Panc1 (cell line): ENCODE results near the gene MRC2. TPM values are rescaled to one million over a fixed set of nuclear protein-coding genes. Genes with fewer than 3 reads are reported as not detected.

Source experiments
- ATAC-seq: fragments of 200-7000 bp; cut with Tn5 transposase; 2 replicates; pipeline ENCODE4 v1.9.1; 2020; ENCODE audit warnings: mild to moderate bottlenecking, moderate library complexity
- BruUV-seq: library from RNA; stranded (reverse); fragments of 400-500 nt; replicated peaks from 2 replicates; lab custom pipeline; 2021; lab: Mats Ljungman, UMichigan
- CTCF ChIA-PET: fragments of 300-600 bp; sonication (Branson Sonifier 250); formaldehyde crosslinking; loops from one replicate; lab custom pipeline; 2022; ENCODE audit warnings: antibody characterized with exemption; lab: Charles Lee
- POLR2A ChIA-PET: fragments of 300-600 bp; sonication (Branson Sonifier 250); formaldehyde crosslinking; loops from one replicate; lab custom pipeline; 2022; ENCODE audit warnings: antibody characterized with exemption; lab: Charles Lee
- DNase-seq: peaks from one replicate; pipeline ENCODE4 v3.0.0-alpha.2; 2010; ENCODE audit warnings: low read depth, low spot score
- H3K27ac ChIP-seq: 2 replicates; pipeline ENCODE4 v1.5.1; 2011; ENCODE audit warnings: mild to moderate bottlenecking, low read length, inconsistent platforms
- H3K27me3 ChIP-seq: fragments of 200-500 bp; sonication (Bioruptor generic); 2 replicates; pipeline ENCODE4 v1.6.0; 2014; ENCODE audit warnings: low read length, inconsistent platforms; ENCODE audit not compliant: control insufficient read depth, insufficient read depth
- H3K36me3 ChIP-seq: fragments of 200-500 bp; sonication (Bioruptor generic); 2 replicates; pipeline ENCODE4 v1.5.1; 2014; ENCODE audit warnings: inconsistent platforms, mild to moderate bottlenecking, low read length, moderate library complexity; ENCODE audit not compliant: control insufficient read depth, insufficient read depth
- H3K4me1 ChIP-seq: 2 replicates; pipeline ENCODE4 v1.5.1; 2011; ENCODE audit warnings: inconsistent platforms, mild to moderate bottlenecking, low read length, moderate library complexity; ENCODE audit not compliant: control insufficient read depth, insufficient read depth
- H3K4me3 ChIP-seq, 2 experiments: 2 replicates each; pipeline ENCODE4 v1.5.1; 2011 to 2012; ENCODE audit warnings: low read depth in 2 of 2, low read length in 2 of 2, mild to moderate bottlenecking in 2 of 2, inconsistent platforms in 1 of 2, moderate library complexity in 1 of 2
- H3K9me3 ChIP-seq: fragments of 200-500 bp; sonication (Bioruptor generic); 2 replicates; pipeline ENCODE4 v1.5.1; 2014; ENCODE audit warnings: low read depth, mild to moderate bottlenecking, inconsistent platforms, low read length, moderate library complexity; ENCODE audit not compliant: control insufficient read depth, insufficient read depth
- POLR2AphosphoS5 ChIP-seq: IDR thresholded peaks from 2 replicates; pipeline ENCODE4 v1.6.1; 2012; ENCODE audit warnings: mild to moderate bottlenecking, low read depth, low read length, moderate library complexity
- SIN3A ChIP-seq: IDR thresholded peaks from 2 replicates; pipeline ENCODE4 v1.6.1; 2012; ENCODE audit warnings: low read depth, mild to moderate bottlenecking, low read length, moderate library complexity, borderline replicate concordance; ENCODE audit not compliant: insufficient read depth
- TCF7L2 ChIP-seq: IDR thresholded peaks from 2 replicates; pipeline ENCODE4 v1.6.1; 2011; ENCODE audit warnings: mild to moderate bottlenecking, low read depth, low read length, inconsistent platforms
- in situ Hi-C: cut with HindIII; loops from 2 replicates; pipeline ENCODE4 v1.10.0; 2016; ENCODE audit warnings: low sequenced_read_pairs, low pct_unique_long_range_greater_than_20kb
- intact Hi-C: fragments of 100-400 bp; cut with micrococcal nuclease; formaldehyde crosslinking; loops from one replicate; pipeline ENCODE4 v1.10.0; 2022; ENCODE audit not compliant: unreplicated experiment
- total RNA-seq: library from RNA; stranded (reverse); gene quantifications from one replicate; pipeline ENCODE4 v1.2.1, GENCODE V29; 2021; ENCODE audit not compliant: unreplicated experiment
- TF ChIP-seq, protein P1 (sequence below): fragments of 450-650 bp; IDR thresholded peaks from 2 replicates; pipeline ENCODE4 v1.5.1; 2017; ENCODE audit warnings: mild to moderate bottlenecking
- TF ChIP-seq, protein P2 (sequence below), 2 experiments: IDR thresholded peaks; 2 replicates each; pipeline ENCODE4 v1.6.1; 2011 to 2012; ENCODE audit warnings: low read depth in 2 of 2, control low read depth in 1 of 2, low read length in 1 of 2, mild to moderate bottlenecking in 1 of 2, moderate library complexity in 1 of 2; ENCODE audit not compliant: insufficient read depth in 1 of 2

The MRC2 gene
- total RNA-seq, 1 experiment from 2014 or later: 120 TPM

DNA sequence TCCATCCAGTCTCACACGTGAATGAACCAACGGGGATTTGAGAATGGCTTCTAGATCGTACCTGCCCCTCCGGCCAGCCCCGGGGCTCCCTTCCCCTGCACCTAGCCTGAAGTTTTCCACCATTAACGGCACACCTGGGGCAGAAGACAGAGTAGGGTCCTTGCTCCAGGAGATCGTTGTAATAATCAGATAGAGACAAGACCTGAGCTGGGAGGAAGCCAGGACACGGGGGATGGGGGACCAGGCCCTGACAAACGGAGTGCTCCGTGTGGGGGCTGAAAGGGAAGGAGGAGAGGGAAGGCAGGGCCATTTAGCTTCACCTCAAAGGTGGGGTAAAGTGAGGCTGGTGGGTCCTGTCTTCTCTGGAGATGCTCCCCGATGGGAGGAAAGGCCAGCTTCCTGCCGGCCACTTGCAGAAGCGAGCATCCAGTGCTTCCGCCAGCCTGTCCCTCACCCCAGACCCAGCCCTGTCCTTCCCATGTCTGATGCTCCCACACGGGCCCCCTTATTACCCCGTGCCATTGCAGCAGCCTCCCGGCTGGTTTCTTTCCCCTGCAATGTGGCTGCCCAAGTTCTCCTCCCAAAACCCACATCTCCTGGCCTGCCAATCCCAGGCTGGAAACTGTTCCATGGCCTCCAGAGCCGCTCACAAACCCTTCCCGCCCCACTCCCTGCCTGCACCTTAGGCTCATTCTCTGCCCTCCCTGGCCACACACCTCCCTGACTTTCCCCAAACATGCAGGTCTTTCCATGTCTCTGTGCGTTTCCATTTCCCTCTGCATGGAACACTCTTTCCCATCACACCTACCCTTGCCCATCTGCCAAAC lies 79.3 kb downstream of the MRC2 start:
- POLR2A ChIA-PET: no interaction called here
- no TSS peak for BruUV-seq
- no peak for DNase-seq
- CTCF ChIA-PET: interaction anchor here (1.0 kb wide), 1 partner anchor 21 kb away, joined by 4 read pairs; no protein-coding TSS in a partner anchor
- in situ Hi-C loops: no loop called here
- peaks cover 31% of the 10 kb centered on the region for H3K4me1 ChIP-seq
- no peak for ATAC-seq
- peak overlapping the region; percentile 79; the same call in 1 of the 2 replicates for H3K27ac ChIP-seq
- no peaks in the 10 kb centered on the region for H3K36me3 ChIP-seq
- TF ChIP-seq, protein P1, sequence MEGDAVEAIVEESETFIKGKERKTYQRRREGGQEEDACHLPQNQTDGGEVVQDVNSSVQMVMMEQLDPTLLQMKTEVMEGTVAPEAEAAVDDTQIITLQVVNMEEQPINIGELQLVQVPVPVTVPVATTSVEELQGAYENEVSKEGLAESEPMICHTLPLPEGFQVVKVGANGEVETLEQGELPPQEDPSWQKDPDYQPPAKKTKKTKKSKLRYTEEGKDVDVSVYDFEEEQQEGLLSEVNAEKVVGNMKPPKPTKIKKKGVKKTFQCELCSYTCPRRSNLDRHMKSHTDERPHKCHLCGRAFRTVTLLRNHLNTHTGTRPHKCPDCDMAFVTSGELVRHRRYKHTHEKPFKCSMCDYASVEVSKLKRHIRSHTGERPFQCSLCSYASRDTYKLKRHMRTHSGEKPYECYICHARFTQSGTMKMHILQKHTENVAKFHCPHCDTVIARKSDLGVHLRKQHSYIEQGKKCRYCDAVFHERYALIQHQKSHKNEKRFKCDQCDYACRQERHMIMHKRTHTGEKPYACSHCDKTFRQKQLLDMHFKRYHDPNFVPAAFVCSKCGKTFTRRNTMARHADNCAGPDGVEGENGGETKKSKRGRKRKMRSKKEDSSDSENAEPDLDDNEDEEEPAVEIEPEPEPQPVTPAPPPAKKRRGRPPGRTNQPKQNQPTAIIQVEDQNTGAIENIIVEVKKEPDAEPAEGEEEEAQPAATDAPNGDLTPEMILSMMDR: no peak
- TF ChIP-seq, protein P2, sequence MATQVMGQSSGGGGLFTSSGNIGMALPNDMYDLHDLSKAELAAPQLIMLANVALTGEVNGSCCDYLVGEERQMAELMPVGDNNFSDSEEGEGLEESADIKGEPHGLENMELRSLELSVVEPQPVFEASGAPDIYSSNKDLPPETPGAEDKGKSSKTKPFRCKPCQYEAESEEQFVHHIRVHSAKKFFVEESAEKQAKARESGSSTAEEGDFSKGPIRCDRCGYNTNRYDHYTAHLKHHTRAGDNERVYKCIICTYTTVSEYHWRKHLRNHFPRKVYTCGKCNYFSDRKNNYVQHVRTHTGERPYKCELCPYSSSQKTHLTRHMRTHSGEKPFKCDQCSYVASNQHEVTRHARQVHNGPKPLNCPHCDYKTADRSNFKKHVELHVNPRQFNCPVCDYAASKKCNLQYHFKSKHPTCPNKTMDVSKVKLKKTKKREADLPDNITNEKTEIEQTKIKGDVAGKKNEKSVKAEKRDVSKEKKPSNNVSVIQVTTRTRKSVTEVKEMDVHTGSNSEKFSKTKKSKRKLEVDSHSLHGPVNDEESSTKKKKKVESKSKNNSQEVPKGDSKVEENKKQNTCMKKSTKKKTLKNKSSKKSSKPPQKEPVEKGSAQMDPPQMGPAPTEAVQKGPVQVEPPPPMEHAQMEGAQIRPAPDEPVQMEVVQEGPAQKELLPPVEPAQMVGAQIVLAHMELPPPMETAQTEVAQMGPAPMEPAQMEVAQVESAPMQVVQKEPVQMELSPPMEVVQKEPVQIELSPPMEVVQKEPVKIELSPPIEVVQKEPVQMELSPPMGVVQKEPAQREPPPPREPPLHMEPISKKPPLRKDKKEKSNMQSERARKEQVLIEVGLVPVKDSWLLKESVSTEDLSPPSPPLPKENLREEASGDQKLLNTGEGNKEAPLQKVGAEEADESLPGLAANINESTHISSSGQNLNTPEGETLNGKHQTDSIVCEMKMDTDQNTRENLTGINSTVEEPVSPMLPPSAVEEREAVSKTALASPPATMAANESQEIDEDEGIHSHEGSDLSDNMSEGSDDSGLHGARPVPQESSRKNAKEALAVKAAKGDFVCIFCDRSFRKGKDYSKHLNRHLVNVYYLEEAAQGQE (IDR thresholded peaks at IDR 0.05; ENCODE audit: insufficient read depth in 1 of 2, low read depth in 2 of 2, low read length in 1 of 2): no peak
- TF ChIP-seq SIN3A (no peak), TCF7L2 (no peak), POLR2AphosphoS5 (no peak)
- H3K4me3 ChIP-seq: no peak overlapping the region
- H3K9me3 ChIP-seq: 0 out of 2 replicates have a peak, but pooled peaks cover 3% of the 10 kb centered on the region
- H3K27me3 ChIP-seq: no peaks in the 10 kb centered on the region
- intact Hi-C loops: loop anchor here (10.0 kb wide), 1 partner anchor 698 kb away; no protein-coding TSS in a partner anchor

- in situ Hi-C loops: no loop called here
- TF ChIP-seq SIN3A (no peak), TCF7L2 (no peak), POLR2AphosphoS5 (no peak)
- TF ChIP-seq, protein P1: no peak
- TF ChIP-seq, protein P2 (IDR thresholded peaks at IDR 0.05; ENCODE audit: insufficient read depth in 1 of 2, low read depth in 2 of 2, low read length in 1 of 2): no peak
- BruUV-seq: no TSS peak
- intact Hi-C loops: loop anchor here (10.0 kb wide), 1 partner anchor 697 kb away; no protein-coding TSS in a partner anchor
- DNase-seq (no peak), ATAC-seq (no peak)
- no peaks in the 10 kb centered on the region for H3K27me3 ChIP-seq
- peaks cover 31% of the 10 kb centered on the region for H3K4me1 ChIP-seq
- no peak overlapping the region for H3K4me3 ChIP-seq
- H3K36me3 ChIP-seq: no peaks in the 10 kb centered on the region
- ChIA-PET POLR2A (no interaction called here), CTCF (no interaction called here)
- H3K27ac ChIP-seq: no peak overlapping the region
- H3K9me3 ChIP-seq: 0 out of 2 replicates have a peak, but pooled peaks cover 3% of the 10 kb centered on the region
Measured at GRCh38 chr17:62707425-62707739, 79.9 kb downstream of the MRC2 start.
